ENCODE measurements around the gene MEOX2. TPM values are rescaled to one million over a fixed set of nuclear protein-coding genes. Genes with fewer than 3 reads are reported as not detected.

Gene MEOX2
- total and polyA plus RNA-seq, 4 donors, result 3.0 to 103 (median 13.6) TPM

- DNase-seq, result no peak
- H3K4me3 ChIP-seq, result no peak overlapping the region
- no peak for ATAC-seq (ENCODE audit: insufficient read depth, low FRiP score)
- H3K9me3 ChIP-seq (ENCODE audit: control insufficient read depth in 4 of 4, insufficient read depth in 3 of 4, low read length in 3 of 4), result no peaks in the 10 kb centered on the region
- H3K27me3 ChIP-seq (ENCODE audit: control insufficient read depth in 3 of 3, insufficient read depth in 3 of 3, low read length in 2 of 3), result no peaks in the 10 kb centered on the region
- TF ChIP-seq CTCF (IDR thresholded peaks at IDR 0.05; ENCODE audit: control extremely low read depth, extremely low read depth), result no peak
- H3K36me3 ChIP-seq (ENCODE audit: control insufficient read depth in 4 of 4, insufficient read depth in 4 of 4, low read length in 4 of 4), result peaks cover 0 to 30% (median 2%) of the 10 kb centered on the region in 4 donors
- no peak overlapping the region for H3K9ac ChIP-seq (ENCODE audit: insufficient read depth in 1 of 2, low read length in 2 of 2)
- peaks cover 0 to 21% (median 2%) of the 10 kb centered on the region in 5 donors for H3K4me1 ChIP-seq (ENCODE audit: control insufficient read depth in 5 of 5, insufficient read depth in 5 of 5, low read length in 5 of 5)
- no peak overlapping the region for H3K27ac ChIP-seq (ENCODE audit: low read depth in 1 of 2, low read length in 1 of 2)
- WGBS, 2 donors, result 71 to 78% methylated on average over 4 of the region's 4 CpGs
Measured at GRCh38 chr7:15650787-15651186, 35.7 kb downstream of the MEOX2 start.

- peaks cover 0 to 37% (median 2%) of the 10 kb centered on the region in 5 donors for H3K4me1 ChIP-seq (ENCODE audit: control insufficient read depth in 5 of 5, insufficient read depth in 5 of 5, low read length in 5 of 5)
- WGBS, 2 donors, result 58 to 72% methylated on average over 5 of the region's 5 CpGs
- H3K4me3 ChIP-seq, result no peak overlapping the region
- H3K27me3 ChIP-seq (ENCODE audit: control insufficient read depth in 3 of 3, insufficient read depth in 3 of 3, low read length in 2 of 3), result no peaks in the 10 kb centered on the region
- ATAC-seq (ENCODE audit: insufficient read depth, low FRiP score) (no peak), DNase-seq (no peak)
- H3K9me3 ChIP-seq (ENCODE audit: control insufficient read depth in 4 of 4, insufficient read depth in 3 of 4, low read length in 3 of 4), result no peaks in the 10 kb centered on the region
- TF ChIP-seq CTCF (IDR thresholded peaks at IDR 0.05; ENCODE audit: control extremely low read depth, extremely low read depth), result no peak
- H3K27ac ChIP-seq (ENCODE audit: low read depth in 1 of 2, low read length in 1 of 2), result no peak overlapping the region
- no peak overlapping the region for H3K9ac ChIP-seq (ENCODE audit: insufficient read depth in 1 of 2, low read length in 2 of 2)
- H3K36me3 ChIP-seq (ENCODE audit: control insufficient read depth in 4 of 4, insufficient read depth in 4 of 4, low read length in 4 of 4), result peaks cover 0 to 31% (median 8%) of the 10 kb centered on the region in 4 donors
Measured at GRCh38 chr7:15648461-15648961, 38.0 kb downstream of the MEOX2 start.

- peaks cover 0 to 42% (median 2%) of the 10 kb centered on the region in 5 donors for H3K4me1 ChIP-seq (ENCODE audit: control insufficient read depth in 5 of 5, insufficient read depth in 5 of 5, low read length in 5 of 5)
- H3K27me3 ChIP-seq (ENCODE audit: control insufficient read depth in 3 of 3, insufficient read depth in 3 of 3, low read length in 2 of 3), result no peaks in the 10 kb centered on the region
- no peak overlapping the region for H3K27ac ChIP-seq (ENCODE audit: low read depth in 1 of 2, low read length in 1 of 2)
- DNase-seq, result peak in 1 of 3 donors; percentile 47
- H3K36me3 ChIP-seq (ENCODE audit: control insufficient read depth in 4 of 4, insufficient read depth in 4 of 4, low read length in 4 of 4), result peaks cover 0 to 35% (median 11%) of the 10 kb centered on the region in 4 donors
- WGBS, 2 donors, result 93 to 97% methylated on average over 1 of the region's 1 CpG
- H3K9me3 ChIP-seq (ENCODE audit: control insufficient read depth in 4 of 4, insufficient read depth in 3 of 4, low read length in 3 of 4), result peaks cover 0 to 2% (median 0%) of the 10 kb centered on the region in 4 donors
- no peak overlapping the region for H3K4me3 ChIP-seq
- no peak for ATAC-seq (ENCODE audit: insufficient read depth, low FRiP score)
- no peak for TF ChIP-seq CTCF (IDR thresholded peaks at IDR 0.05; ENCODE audit: control extremely low read depth, extremely low read depth)
- H3K9ac ChIP-seq (ENCODE audit: insufficient read depth in 1 of 2, low read length in 2 of 2), result no peak overlapping the region
Measured at GRCh38 chr7:15647309-15647708, 39.2 kb downstream of the MEOX2 start.

Data from lung (tissue), 12 donors.